Thyroid gland (tissue), 4 donors: Measurements from ENCODE around the gene ROCK1. TPM values are rescaled to one million over a fixed set of nuclear protein-coding genes. Genes with fewer than 3 reads are reported as not detected.

ENCODE experiments used
- DNase-seq, 2 donors: peaks; one replicate each; pipeline ENCODE4 v3.0.0-alpha.2; 2019
- H3K27ac ChIP-seq, 3 donors: fragments of 200-600 bp; sonication (generic); 1 replicate in 2 of 3; 2 replicates in 1 of 3; pipeline ENCODE4 v1.5.1; 2016 to 2019; ENCODE audit warnings: mild to moderate bottlenecking in 1 of 3, moderate library complexity in 1 of 3
- H3K27me3 ChIP-seq: fragments of 200-600 bp; sonication (generic); one replicate; pipeline ENCODE4 v1.5.1; 2019
- H3K36me3 ChIP-seq, 2 donors: fragments of 200-600 bp; sonication (generic); one replicate each; pipeline ENCODE4 v1.5.1; 2016 to 2019
- H3K4me1 ChIP-seq, 2 donors: fragments of 200-600 bp; sonication (generic); one replicate each; pipeline ENCODE4 v1.5.1; 2017 to 2019
- H3K4me3 ChIP-seq, 3 donors: fragments of 200-600 bp; sonication (generic); replicated peaks in 1 of 3; 1 replicate in 2 of 3; 2 replicates in 1 of 3; pipeline ENCODE4 v1.5.1; 2016; ENCODE audit warnings: mild to moderate bottlenecking in 1 of 3
- H3K9me3 ChIP-seq: fragments of 200-600 bp; sonication (generic); one replicate; pipeline ENCODE4 v1.5.1; 2017
- POLR2A ChIP-seq, 2 donors: fragments of 450-650 bp; IDR thresholded peaks; one replicate each; pipeline ENCODE4 v1.6.1; 2017; ENCODE audit warnings: antibody characterized with exemption in 2 of 2, mild to moderate bottlenecking in 2 of 2, moderate library complexity in 1 of 2
- WGBS, 2 donors: methylation state at CpG; one replicate each; pipeline ENCODE4 v1.1.5; 2017; 5-methylcytosine and 5-hydroxymethylcytosine counted together
- intact Hi-C: fragments of 100-400 bp; cut with DNase I; formaldehyde crosslinking; loops from one replicate; pipeline ENCODE4 v1.15.1; 2023
- total RNA-seq, 4 donors: library from RNA; depleted of rRNA; stranded (reverse); fragments of >200 nt; gene quantifications; one replicate each; pipeline ENCODE4 v1.2.3, GENCODE V29; 2016
- TF ChIP-seq, protein P1 (sequence below), 6 experiments: fragments of 200-600 bp in 3 of 6; fragments of 450-650 bp in 3 of 6; sonication (generic) in 3 of 6; IDR thresholded peaks; one replicate each; pipeline ENCODE4 v1.5.1; 2016 to 2019; ENCODE audit warnings: antibody characterized with exemption in 6 of 6, mild to moderate bottlenecking in 2 of 6, inconsistent platforms in 1 of 6, moderate library complexity in 1 of 6

ROCK1 gene
- total RNA-seq, 4 donors from 2014 or later, result 45.3 to 68.9 (median 57.8) TPM

DNA sequence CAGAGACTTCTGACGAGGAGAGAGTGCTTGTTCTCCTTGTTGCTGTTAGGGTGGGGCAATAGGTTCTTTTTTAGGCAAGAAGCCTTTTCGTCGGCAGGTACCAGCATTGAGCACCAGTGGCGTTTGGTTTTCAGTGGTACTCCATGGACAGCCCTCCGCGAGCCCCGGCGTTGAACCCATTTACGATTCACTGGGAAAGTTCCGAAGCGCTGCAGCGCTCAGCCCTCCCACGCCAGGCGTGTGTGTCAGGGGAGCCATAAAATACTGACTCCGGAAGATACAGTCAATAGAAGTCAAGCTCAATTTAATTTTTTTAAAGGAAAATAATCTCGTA is 494 bp upstream of the ROCK1 start:
- H3K36me3 ChIP-seq, result no peaks in the 10 kb centered on the region
- H3K27ac ChIP-seq, result peak overlapping the region; percentile 72 to 98 (median 82)
- no peaks in the 10 kb centered on the region for H3K9me3 ChIP-seq
- no peak for TF ChIP-seq POLR2A (IDR thresholded peaks at IDR 0.05)
- TF ChIP-seq, protein P1, sequence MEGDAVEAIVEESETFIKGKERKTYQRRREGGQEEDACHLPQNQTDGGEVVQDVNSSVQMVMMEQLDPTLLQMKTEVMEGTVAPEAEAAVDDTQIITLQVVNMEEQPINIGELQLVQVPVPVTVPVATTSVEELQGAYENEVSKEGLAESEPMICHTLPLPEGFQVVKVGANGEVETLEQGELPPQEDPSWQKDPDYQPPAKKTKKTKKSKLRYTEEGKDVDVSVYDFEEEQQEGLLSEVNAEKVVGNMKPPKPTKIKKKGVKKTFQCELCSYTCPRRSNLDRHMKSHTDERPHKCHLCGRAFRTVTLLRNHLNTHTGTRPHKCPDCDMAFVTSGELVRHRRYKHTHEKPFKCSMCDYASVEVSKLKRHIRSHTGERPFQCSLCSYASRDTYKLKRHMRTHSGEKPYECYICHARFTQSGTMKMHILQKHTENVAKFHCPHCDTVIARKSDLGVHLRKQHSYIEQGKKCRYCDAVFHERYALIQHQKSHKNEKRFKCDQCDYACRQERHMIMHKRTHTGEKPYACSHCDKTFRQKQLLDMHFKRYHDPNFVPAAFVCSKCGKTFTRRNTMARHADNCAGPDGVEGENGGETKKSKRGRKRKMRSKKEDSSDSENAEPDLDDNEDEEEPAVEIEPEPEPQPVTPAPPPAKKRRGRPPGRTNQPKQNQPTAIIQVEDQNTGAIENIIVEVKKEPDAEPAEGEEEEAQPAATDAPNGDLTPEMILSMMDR (IDR thresholded peaks at IDR 0.05), result no peak
- intact Hi-C loops, result no loop called here
- peaks cover 11 to 13% of the 10 kb centered on the region in 2 donors for H3K4me1 ChIP-seq
- DNase-seq, result no peak
- peak overlapping the region in 2 of 3 donors; percentile 75 to 93 for H3K4me3 ChIP-seq
- H3K27me3 ChIP-seq, result no peaks in the 10 kb centered on the region
- WGBS, 2 donors, result 0 to 2% methylated on average over 13 to 15 of the region's 16 CpGs

DNA sequence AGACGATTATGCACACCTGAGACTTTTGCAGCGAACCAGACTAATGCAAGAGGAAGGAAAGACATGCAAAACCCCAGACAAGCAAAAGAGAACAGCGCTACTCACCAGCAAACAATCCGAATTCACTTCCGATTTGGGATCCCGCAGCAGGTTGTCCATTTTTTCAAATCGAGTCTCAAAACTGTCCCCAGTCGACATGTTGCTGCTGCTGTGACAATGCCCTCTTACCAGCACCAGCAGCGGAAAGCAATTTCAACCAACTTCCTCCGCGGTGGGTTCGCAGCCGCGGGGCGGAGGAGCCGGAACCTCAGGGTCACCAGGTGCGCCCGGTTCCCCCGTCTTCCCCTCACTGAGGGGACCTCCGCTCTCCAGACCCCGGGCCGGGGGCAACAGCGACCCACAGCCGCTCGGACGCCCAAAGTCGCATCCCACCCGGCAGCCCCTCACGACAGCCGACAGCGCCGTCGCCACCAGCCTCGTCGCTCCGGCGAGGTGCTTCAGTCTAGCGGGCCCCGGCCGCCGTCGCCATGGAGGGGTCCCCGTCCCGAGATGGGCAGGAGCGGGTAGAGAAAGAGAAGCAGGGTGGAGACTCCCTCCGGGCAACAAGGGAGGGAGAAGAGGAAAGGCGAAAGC is 784 bp downstream of the ROCK1 start:
- no peaks in the 10 kb centered on the region for H3K36me3 ChIP-seq
- 0 to 1% methylated on average over 11 to 47 of the region's 47 CpGs for WGBS, 2 donors
- intact Hi-C loops, result no loop called here
- peak; percentile 41 to 42 for DNase-seq
- no peaks in the 10 kb centered on the region for H3K27me3 ChIP-seq
- H3K4me3 ChIP-seq, result peak overlapping the region; percentile 86 to 96 (median 93)
- no peaks in the 10 kb centered on the region for H3K9me3 ChIP-seq
- no peak for TF ChIP-seq POLR2A (IDR thresholded peaks at IDR 0.05)
- TF ChIP-seq, protein P1 (IDR thresholded peaks at IDR 0.05), result no peak
- peaks cover 13 to 19% of the 10 kb centered on the region in 2 donors for H3K4me1 ChIP-seq
- H3K27ac ChIP-seq, result peak overlapping the region; percentile 95 to 98 (median 98)

DNA sequence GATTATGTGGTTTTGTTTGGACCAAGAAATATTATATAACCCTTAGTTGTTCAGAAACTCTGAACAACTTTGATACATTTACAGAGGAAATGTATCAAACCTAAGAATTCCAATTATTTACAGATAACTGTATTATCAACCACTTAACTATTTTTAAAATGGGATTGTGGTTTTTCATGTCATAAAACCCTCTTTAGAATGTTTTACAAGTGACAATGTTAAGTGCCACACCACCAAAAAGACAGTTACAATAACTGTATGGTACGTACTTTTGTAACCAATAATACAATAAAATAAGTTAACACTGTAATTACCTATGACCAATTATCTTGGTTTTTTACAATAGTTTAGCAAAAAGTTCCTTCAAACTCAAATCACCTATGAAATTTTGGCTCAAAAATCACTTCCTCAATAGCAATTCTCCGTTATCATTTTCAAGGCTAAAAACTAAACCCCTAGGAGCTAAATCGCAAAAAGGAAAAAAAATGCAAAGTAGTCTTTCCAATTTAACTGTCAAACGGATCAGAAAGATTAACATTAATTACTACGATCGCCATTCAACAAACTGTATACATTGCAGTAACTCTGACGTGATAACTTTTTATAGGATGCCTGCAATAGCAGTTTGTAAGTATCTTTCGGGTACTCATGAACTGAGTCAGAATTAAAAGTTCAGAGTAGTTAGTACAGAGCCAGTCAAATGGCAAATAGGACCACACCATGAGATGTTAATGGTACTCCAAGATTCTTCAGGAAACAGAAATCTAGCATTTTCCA is 1.5 kb downstream of the ROCK1 start:
- TF ChIP-seq, protein P1 (IDR thresholded peaks at IDR 0.05), result no peak
- TF ChIP-seq POLR2A (IDR thresholded peaks at IDR 0.05), result no peak
- H3K9me3 ChIP-seq, result no peaks in the 10 kb centered on the region
- peak overlapping the region; percentile 86 to 96 (median 93) for H3K4me3 ChIP-seq
- H3K27ac ChIP-seq, result peak overlapping the region in 2 of 3 donors; percentile 98
- WGBS, 2 donors, result 2 to 3% methylated on average over 8 of the region's 8 CpGs
- intact Hi-C loops, result no loop called here
- no peaks in the 10 kb centered on the region for H3K27me3 ChIP-seq
- H3K4me1 ChIP-seq, result peaks cover 17 to 19% of the 10 kb centered on the region in 2 donors
- H3K36me3 ChIP-seq, result no peaks in the 10 kb centered on the region
- no peak for DNase-seq

DNA sequence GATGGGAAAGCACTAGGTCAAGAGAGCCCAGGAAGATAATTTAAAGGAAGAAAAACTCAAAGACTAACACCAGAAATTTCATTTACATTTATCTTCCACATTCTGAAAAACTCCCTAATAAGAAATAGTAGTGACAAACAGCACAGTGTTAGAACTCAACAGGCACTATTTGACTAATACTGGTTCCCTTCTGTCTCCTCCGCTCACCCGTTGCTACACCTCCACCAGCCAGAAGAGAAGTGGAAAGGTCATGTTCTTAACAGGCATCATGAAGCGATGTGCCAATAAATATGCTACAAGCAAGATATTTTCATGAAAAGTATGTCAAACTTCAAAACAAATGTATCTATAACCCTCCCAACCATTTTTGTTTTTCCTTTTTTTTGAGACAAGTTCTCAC is 5.7 kb downstream of the ROCK1 start:
- peaks cover 19 to 23% of the 10 kb centered on the region in 2 donors for H3K4me1 ChIP-seq
- no peak overlapping the region for H3K4me3 ChIP-seq
- intact Hi-C loops, result no loop called here

More for the DNA sequence above, 5.7 kb downstream of the ROCK1 start:
- H3K36me3 ChIP-seq, result no peaks in the 10 kb centered on the region
- H3K27ac ChIP-seq, result no peak overlapping the region
- WGBS, 2 donors, result 81 to 86% methylated on average over 3 of the region's 3 CpGs
- TF ChIP-seq, protein P1 (IDR thresholded peaks at IDR 0.05), result no peak
- TF ChIP-seq POLR2A (IDR thresholded peaks at IDR 0.05), result no peak
- no peaks in the 10 kb centered on the region for H3K27me3 ChIP-seq
- H3K9me3 ChIP-seq, result no peaks in the 10 kb centered on the region
- no peak for DNase-seq
